Measurements from ENCODE around the gene IGFLR1.

DNA sequence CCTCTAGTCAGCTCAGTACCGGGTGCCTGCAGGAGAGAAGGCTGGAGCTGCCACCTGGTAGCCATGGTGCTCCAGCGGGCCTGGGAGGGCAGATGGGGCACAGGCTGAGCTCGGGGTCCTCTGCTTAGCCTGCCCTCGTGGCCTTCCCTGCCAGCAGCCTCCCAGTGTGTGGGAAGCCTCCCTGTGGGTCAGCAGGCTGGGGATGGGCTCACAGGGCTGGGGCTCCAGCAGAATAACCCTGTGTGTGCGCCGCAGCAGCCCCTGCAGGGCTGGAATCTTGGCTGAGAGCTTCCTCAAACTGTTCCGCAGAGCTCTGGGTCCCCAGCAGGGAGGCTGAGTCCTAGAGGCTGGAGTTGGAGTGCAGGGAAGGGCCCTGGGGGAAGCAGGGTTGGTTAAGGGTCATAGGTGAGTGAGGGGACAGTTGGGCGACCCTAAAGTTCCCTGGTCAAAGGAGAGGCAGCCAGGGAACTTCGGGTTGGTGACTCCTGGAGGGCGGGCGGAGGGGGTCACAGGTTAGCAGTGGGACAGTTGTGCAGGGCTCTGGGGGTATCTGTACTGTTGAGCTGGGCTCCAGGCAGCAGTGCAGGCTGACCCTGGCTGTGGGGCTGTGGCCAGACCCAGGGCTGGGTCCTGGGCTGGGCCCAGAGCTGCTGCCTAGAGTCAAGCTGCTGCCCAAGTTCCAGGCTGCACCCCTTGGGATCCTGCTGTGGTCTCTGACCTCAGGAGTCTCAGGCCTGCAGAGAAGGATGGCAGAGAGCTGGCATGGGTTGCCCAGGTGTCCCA is 47.1 kb upstream of the IGFLR1 start:
- TF ChIP-seq, protein P1, sequence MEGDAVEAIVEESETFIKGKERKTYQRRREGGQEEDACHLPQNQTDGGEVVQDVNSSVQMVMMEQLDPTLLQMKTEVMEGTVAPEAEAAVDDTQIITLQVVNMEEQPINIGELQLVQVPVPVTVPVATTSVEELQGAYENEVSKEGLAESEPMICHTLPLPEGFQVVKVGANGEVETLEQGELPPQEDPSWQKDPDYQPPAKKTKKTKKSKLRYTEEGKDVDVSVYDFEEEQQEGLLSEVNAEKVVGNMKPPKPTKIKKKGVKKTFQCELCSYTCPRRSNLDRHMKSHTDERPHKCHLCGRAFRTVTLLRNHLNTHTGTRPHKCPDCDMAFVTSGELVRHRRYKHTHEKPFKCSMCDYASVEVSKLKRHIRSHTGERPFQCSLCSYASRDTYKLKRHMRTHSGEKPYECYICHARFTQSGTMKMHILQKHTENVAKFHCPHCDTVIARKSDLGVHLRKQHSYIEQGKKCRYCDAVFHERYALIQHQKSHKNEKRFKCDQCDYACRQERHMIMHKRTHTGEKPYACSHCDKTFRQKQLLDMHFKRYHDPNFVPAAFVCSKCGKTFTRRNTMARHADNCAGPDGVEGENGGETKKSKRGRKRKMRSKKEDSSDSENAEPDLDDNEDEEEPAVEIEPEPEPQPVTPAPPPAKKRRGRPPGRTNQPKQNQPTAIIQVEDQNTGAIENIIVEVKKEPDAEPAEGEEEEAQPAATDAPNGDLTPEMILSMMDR (IDR thresholded peaks at IDR 0.05) = no peak
- TF ChIP-seq GATA2 (CRISPR knock-in tag; IDR thresholded peaks at IDR 0.05) = no peak
- no peak for TF ChIP-seq RAD21 (IDR thresholded peaks at IDR 0.05; ENCODE audit: low read length)
- no peak for TF ChIP-seq EZH2phosphoT487 (IDR thresholded peaks at IDR 0.05; ENCODE audit: borderline replicate concordance, low read depth)
- TF ChIP-seq ELF1 (IDR thresholded peaks at IDR 0.05) = no peak
- no peak for TF ChIP-seq POLR2AphosphoS5 (IDR thresholded peaks at IDR 0.05; ENCODE audit: low read depth, low read length)
- TF ChIP-seq GABPA (IDR thresholded peaks at IDR 0.05; ENCODE audit: low read depth) = no peak
